Ascending aorta (tissue), 2 donors: ENCODE data around the gene GALNT18. TPM values are rescaled to one million over a fixed set of nuclear protein-coding genes. Genes with fewer than 3 reads are reported as not detected.
A peak's percentile ranks its signal among the peaks of the same experiment; 100 is the strongest.

Experiments used
- DNase-seq, 2 donors: peaks; one replicate each; pipeline ENCODE4 v3.0.0-alpha.2; 2019; ENCODE audit warnings: low spot score in 2 of 2
- H3K27ac ChIP-seq, 2 donors: fragments of 200-600 bp; sonication (generic); one replicate each; pipeline ENCODE4 v1.5.1; 2016 to 2017; ENCODE audit warnings: mild to moderate bottlenecking in 1 of 2
- H3K27me3 ChIP-seq: fragments of 200-600 bp; sonication (generic); one replicate; pipeline ENCODE4 v1.5.1; 2017
- H3K36me3 ChIP-seq, 2 donors: fragments of 200-600 bp; sonication (generic); one replicate each; pipeline ENCODE4 v1.5.1; 2016
- H3K4me1 ChIP-seq, 2 donors: fragments of 200-600 bp; sonication (generic); one replicate each; pipeline ENCODE4 v1.5.1; 2016 to 2017; ENCODE audit warnings: mild to moderate bottlenecking in 1 of 2
- H3K4me3 ChIP-seq, 2 donors: fragments of 200-600 bp; sonication (generic); one replicate each; pipeline ENCODE4 v1.5.1; 2016 to 2017; ENCODE audit warnings: mild to moderate bottlenecking in 1 of 2
- H3K9me3 ChIP-seq, 2 donors: fragments of 200-600 bp; sonication (generic); one replicate each; pipeline ENCODE4 v1.5.1; 2016
- CTCF ChIP-seq, 3 experiments: fragments of 200-600 bp in 2 of 3; fragments of 450-650 bp in 1 of 3; sonication (generic) in 2 of 3; IDR thresholded peaks; one replicate each; pipeline ENCODE4 v1.5.1; 2016 to 2019; ENCODE audit warnings: antibody characterized with exemption in 3 of 3, mild to moderate bottlenecking in 1 of 3, moderate library complexity in 1 of 3
- intact Hi-C: fragments of 100-400 bp; cut with DNase I; formaldehyde crosslinking; loops from one replicate; pipeline ENCODE4 v1.15.1; 2023
- total RNA-seq: library from RNA; depleted of rRNA; stranded (reverse); fragments of >200 nt; gene quantifications from one replicate; pipeline ENCODE4 v1.1.0, GENCODE V29; 2016

GALNT18 gene
- total RNA-seq, 1 donor from 2014 or later = 53.5 TPM

GRCh38 chr11:11416917-11417316, 204.9 kb downstream of the GALNT18 start:
- intact Hi-C loops = loop anchor here (2.0 kb wide), 1 partner anchor 48 kb away; no protein-coding TSS in a partner anchor
- peak overlapping the region; percentile 80 to 84 for H3K27ac ChIP-seq
- H3K4me1 ChIP-seq = peaks cover 14 to 23% of the 10 kb centered on the region in 2 donors
- H3K4me3 ChIP-seq = no peak overlapping the region
- H3K27me3 ChIP-seq = no peaks in the 10 kb centered on the region
- no peaks in the 10 kb centered on the region for H3K9me3 ChIP-seq
- TF ChIP-seq CTCF (IDR thresholded peaks at IDR 0.05) = no peak
- peak in 1 of 2 donors; percentile 75 for DNase-seq
- no peaks in the 10 kb centered on the region for H3K36me3 ChIP-seq

GRCh38 chr11:11416502-11416901, 205.3 kb downstream of the GALNT18 start:
- DNase-seq = no peak
- Histone ChIP-seq H3K4me3 (no peak overlapping the region), H3K36me3 (no peaks in the 10 kb centered on the region), H3K9me3 (no peaks in the 10 kb centered on the region), H3K27me3 (no peaks in the 10 kb centered on the region), H3K4me1 (peaks cover 14 to 23% of the 10 kb centered on the region in 2 donors), H3K27ac (peak overlapping the region; percentile 80 to 84)
- intact Hi-C loops = loop anchor here (2.0 kb wide), 1 partner anchor 48 kb away; no protein-coding TSS in a partner anchor
- TF ChIP-seq CTCF (IDR thresholded peaks at IDR 0.05) = no peak

GRCh38 chr11:11415901-11416300, 205.9 kb downstream of the GALNT18 start:
- Histone ChIP-seq H3K27ac (peak overlapping the region; percentile 80 to 84), H3K4me3 (no peak overlapping the region), H3K36me3 (no peaks in the 10 kb centered on the region), H3K9me3 (no peaks in the 10 kb centered on the region), H3K4me1 (peaks cover 14 to 23% of the 10 kb centered on the region in 2 donors), H3K27me3 (no peaks in the 10 kb centered on the region)
- intact Hi-C loops = loop anchor here (2.0 kb wide), 1 partner anchor 47 kb away; no protein-coding TSS in a partner anchor
- no peak for TF ChIP-seq CTCF (IDR thresholded peaks at IDR 0.05)
- DNase-seq = no peak

- Histone ChIP-seq H3K36me3 (no peaks in the 10 kb centered on the region), H3K27ac (peak overlapping the region; percentile 80 to 84), H3K4me1 (peaks cover 14 to 23% of the 10 kb centered on the region in 2 donors), H3K27me3 (no peaks in the 10 kb centered on the region), H3K4me3 (no peak overlapping the region), H3K9me3 (no peaks in the 10 kb centered on the region)
- no peak for DNase-seq
- no peak for TF ChIP-seq CTCF (IDR thresholded peaks at IDR 0.05)
- intact Hi-C loops = no loop called here
Observed at GRCh38 chr11:11414996-11415395, 206.8 kb downstream of the GALNT18 start.

- TF ChIP-seq CTCF (IDR thresholded peaks at IDR 0.05) = no peak
- H3K4me1 ChIP-seq = peaks cover 14 to 23% of the 10 kb centered on the region in 2 donors
Observed at GRCh38 chr11:11413776-11414175, 208.0 kb downstream of the GALNT18 start.

More at GRCh38 chr11:11413776-11414175, 208.0 kb downstream of the GALNT18 start:
- H3K27ac ChIP-seq = no peak overlapping the region
- H3K36me3 ChIP-seq = no peaks in the 10 kb centered on the region
- H3K4me3 ChIP-seq = no peak overlapping the region
- no peaks in the 10 kb centered on the region for H3K9me3 ChIP-seq
- intact Hi-C loops = no loop called here
- no peak for DNase-seq
- no peaks in the 10 kb centered on the region for H3K27me3 ChIP-seq
